Kidney (tissue), 14 donors: ENCODE results near the gene FRMD3. TPM values are rescaled to one million over a fixed set of nuclear protein-coding genes. Genes with fewer than 3 reads are reported as not detected.

Experiments used
- DNase-seq, 5 donors: peaks; one replicate each; pipeline ENCODE4 v3.0.0-alpha.2; 2013 to 2020
- FAIRE-seq: peaks from 2 replicates; lab custom pipeline; 2012; peaks lifted over from hg19 to GRCh38; lab: Jason Lieb, UNC
- H3K27ac ChIP-seq, 2 donors: one replicate each; pipeline ENCODE4 v1.7.0; 2013; ENCODE audit warnings: low read depth in 2 of 2, low read length in 2 of 2, inconsistent platforms in 1 of 2
- H3K27me3 ChIP-seq: one replicate; pipeline ENCODE4 v1.7.1; 2013; ENCODE audit warnings: low read length, inconsistent platforms; ENCODE audit not compliant: control insufficient read depth, insufficient read depth
- H3K36me3 ChIP-seq, 3 donors: one replicate each; pipeline versions ENCODE4 v1.7.0 to v1.7.1; 2013; ENCODE audit warnings: low read length in 3 of 3, control low read depth in 1 of 3, inconsistent platforms in 1 of 3; ENCODE audit not compliant: insufficient read depth in 3 of 3, control insufficient read depth in 2 of 3
- H3K4me1 ChIP-seq, 3 donors: one replicate each; pipeline versions ENCODE4 v1.7.0 to v1.7.1; 2013; ENCODE audit warnings: low read length in 3 of 3, inconsistent platforms in 1 of 3, low read depth in 1 of 3; ENCODE audit not compliant: control insufficient read depth in 2 of 3, insufficient read depth in 2 of 3
- H3K4me3 ChIP-seq, 3 donors: one replicate each; pipeline versions ENCODE4 v1.7.0 to v1.8.1; 2013; ENCODE audit warnings: low read length in 3 of 3, control low read depth in 1 of 3, inconsistent platforms in 1 of 3
- H3K9ac ChIP-seq, 3 donors: one replicate each; pipeline versions ENCODE4 v1.7.0 to v1.7.1; 2013; ENCODE audit warnings: low read length in 3 of 3, control low read depth in 1 of 3, inconsistent platforms in 1 of 3
- H3K9me3 ChIP-seq, 3 donors: one replicate each; pipeline versions ENCODE4 v1.7.0 to v1.7.1; 2013; ENCODE audit warnings: low read length in 3 of 3, control low read depth in 1 of 3, inconsistent platforms in 1 of 3; ENCODE audit not compliant: control insufficient read depth in 2 of 3, insufficient read depth in 1 of 3
- CTCF ChIP-seq: IDR thresholded peaks from 3 replicates; pipeline ENCODE4 v1.5.1; 2012; ENCODE audit warnings: mild to moderate bottlenecking, moderate library complexity, borderline replicate concordance; ENCODE audit not compliant: insufficient read depth; ENCODE audit errors: extremely low read depth
- intact Hi-C: fragments of 100-400 bp; cut with DNase I; formaldehyde crosslinking; loops from one replicate; pipeline ENCODE4 v1.11.1; 2022
- polyA plus RNA-seq: library from polyadenylated mRNA; stranded (reverse); fragments of 350-450 nt; fragmentation: Illumina TruSeq; extraction: RNeasy Lipid Tissue Mini Kit (QIAGEN cat#74804); gene quantifications from one replicate; pipeline ENCODE4 v1.2.3, GENCODE V29; 2014; ENCODE audit warnings: low read depth, low replicate concordance; ENCODE audit not compliant: insufficient read depth
- total RNA-seq: library from RNA; stranded (reverse); fragmentation: NEBNext Ultra II Directional; extraction: Animal tissue kit (Norgen Biotek cat#: 25700); gene quantifications from one replicate; pipeline ENCODE4 v1.2.1, GENCODE V29; 2021
- donor health status: control.
- donor health status: control.
- donor health status: control.
- donor health status: control.
- donor health status: control.
- donor health status: DM: yes; HTN: yes; CAD: no.
- donor health status: Normal renal cell carcinoma (clear cell type).

FRMD3 gene
- total and polyA plus RNA-seq, 2 donors from 2014 or later = 9.9 to 11.0 TPM

- Histone ChIP-seq H3K9me3 (no peaks in the 10 kb centered on the region), H3K9ac (no peak overlapping the region), H3K27me3 (no peaks in the 10 kb centered on the region), H3K4me3 (no peak overlapping the region), H3K36me3 (peaks cover 0 to 2% (median 0%) of the 10 kb centered on the region in 3 donors), H3K27ac (no peak overlapping the region), H3K4me1 (peaks cover 0 to 10% (median 6%) of the 10 kb centered on the region in 3 donors)
- no peak for FAIRE-seq
- no peak for DNase-seq
- TF ChIP-seq CTCF = no peak
- intact Hi-C loops = no loop called here
Observed at GRCh38 chr9:83323148-83323547, 215.1 kb downstream of the FRMD3 start.

- FAIRE-seq (no peak), DNase-seq (no peak)
- intact Hi-C loops = no loop called here
- H3K9me3 ChIP-seq = no peaks in the 10 kb centered on the region
- peaks cover 0 to 2% (median 0%) of the 10 kb centered on the region in 3 donors for H3K36me3 ChIP-seq
- H3K4me1 ChIP-seq = peaks cover 0 to 5% (median 3%) of the 10 kb centered on the region in 3 donors
- H3K9ac ChIP-seq = no peak overlapping the region
- TF ChIP-seq CTCF = no peak
- no peak overlapping the region for H3K4me3 ChIP-seq
- no peak overlapping the region for H3K27ac ChIP-seq
- H3K27me3 ChIP-seq = no peaks in the 10 kb centered on the region
Observed at GRCh38 chr9:83322438-83322837, 215.8 kb downstream of the FRMD3 start.

GRCh38 chr9:83317244-83317643 is 221.0 kb downstream of the FRMD3 start:
- intact Hi-C loops = no loop called here
- no peaks in the 10 kb centered on the region for H3K27me3 ChIP-seq
- no peak overlapping the region for H3K9ac ChIP-seq
- no peak overlapping the region for H3K4me3 ChIP-seq
- H3K4me1 ChIP-seq = no peaks in the 10 kb centered on the region
- no peak for FAIRE-seq
- H3K27ac ChIP-seq = no peak overlapping the region
- H3K36me3 ChIP-seq = no peaks in the 10 kb centered on the region
- H3K9me3 ChIP-seq = no peaks in the 10 kb centered on the region
- no peak for TF ChIP-seq CTCF
- DNase-seq = no peak

- H3K9me3 ChIP-seq = no peaks in the 10 kb centered on the region
- no peak overlapping the region for H3K4me3 ChIP-seq
- DNase-seq = no peak
- TF ChIP-seq CTCF = no peak
- no peak overlapping the region for H3K27ac ChIP-seq
- H3K36me3 ChIP-seq = peaks cover 0 to 3% (median 0%) of the 10 kb centered on the region in 3 donors
- no peaks in the 10 kb centered on the region for H3K27me3 ChIP-seq
- intact Hi-C loops = no loop called here
- H3K4me1 ChIP-seq = no peaks in the 10 kb centered on the region
- no peak for FAIRE-seq
- no peak overlapping the region for H3K9ac ChIP-seq
Observed at GRCh38 chr9:83315649-83316048, 222.6 kb downstream of the FRMD3 start.
